T-helper 2 cell treated with Interferon-gamma antibody and Interleukin-4, amounts not matched to agents 5 μg/mL and 100 μg/mL, for 36 hours (primary cell): Measurements from ENCODE around the gene NUMBL.

Source experiments
- DNase-seq: peaks from one replicate; pipeline ENCODE4 v3.0.0; 2021; ENCODE audit warnings: low spot score
- H3K27ac Mint-ChIP-seq: one replicate; pipeline ENCODE4 v1.8.0; 2021; ENCODE audit warnings: mild to moderate bottlenecking, mixed read lengths
- H3K27me3 Mint-ChIP-seq: one replicate; pipeline ENCODE4 v1.8.0; 2021; ENCODE audit warnings: low read depth, mixed read lengths
- H3K36me3 Mint-ChIP-seq: one replicate; pipeline ENCODE4 v1.8.0; 2021; ENCODE audit warnings: low read depth, mixed read lengths
- H3K4me1 Mint-ChIP-seq: one replicate; pipeline ENCODE4 v1.8.0; 2021; ENCODE audit warnings: low read depth, mixed read lengths
- H3K4me3 Mint-ChIP-seq: one replicate; pipeline ENCODE4 v1.8.0; 2022; ENCODE audit warnings: mild to moderate bottlenecking, moderate library complexity, mixed read lengths
- H3K9me3 Mint-ChIP-seq: one replicate; pipeline ENCODE4 v1.8.0; 2021; ENCODE audit warnings: mixed read lengths

Gene NUMBL

GRCh38 chr19:40689339-40690049 is 957 bp downstream of the NUMBL start:
- Mint-ChIP-seq H3K27me3 (no peaks in the 10 kb centered on the region), H3K27ac (no peak overlapping the region), H3K4me3 (no peak overlapping the region), H3K36me3 (peaks cover 4% of the 10 kb centered on the region), H3K4me1 (peaks cover 2% of the 10 kb centered on the region), H3K9me3 (no peaks in the 10 kb centered on the region)
- DNase-seq: no peak

DNA sequence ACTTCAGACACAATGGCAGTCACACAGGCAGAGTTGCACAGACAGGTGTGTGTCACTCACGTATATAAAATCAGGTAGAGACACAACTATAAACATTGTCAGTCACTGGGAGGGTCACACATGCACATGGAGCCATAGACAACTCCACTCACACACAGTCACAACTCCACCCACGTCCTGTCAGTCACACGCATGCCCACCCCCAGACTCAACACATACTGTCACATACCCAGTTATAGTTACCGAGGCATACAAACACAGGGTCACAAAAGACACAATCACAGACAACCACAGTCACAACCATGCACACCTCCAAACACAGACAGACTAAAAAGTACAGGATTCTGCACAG is 1.5 kb downstream of the NUMBL start:
- H3K9me3 Mint-ChIP-seq: no peaks in the 10 kb centered on the region
- H3K27ac Mint-ChIP-seq: no peak overlapping the region
- no peak overlapping the region for H3K4me3 Mint-ChIP-seq
- peaks cover 2% of the 10 kb centered on the region for H3K4me1 Mint-ChIP-seq
- H3K27me3 Mint-ChIP-seq: no peaks in the 10 kb centered on the region
- peaks cover 4% of the 10 kb centered on the region for H3K36me3 Mint-ChIP-seq
- DNase-seq: no peak

DNA sequence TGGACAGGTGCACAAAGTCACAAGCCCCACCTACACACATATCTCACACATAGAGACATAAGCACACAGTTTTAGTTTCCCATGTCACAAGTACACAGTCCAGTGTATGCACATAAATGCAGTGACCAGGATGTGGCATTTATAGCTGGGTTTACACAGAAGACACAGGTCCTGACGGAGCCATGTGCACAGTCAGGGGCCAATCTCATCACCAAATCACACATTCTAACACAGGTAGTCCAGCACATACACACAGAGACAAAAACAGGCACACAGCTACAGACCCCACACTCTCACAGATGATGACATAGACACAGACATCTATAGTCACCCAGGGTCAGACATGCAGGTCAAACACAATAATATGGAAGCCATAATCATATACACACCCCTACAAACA is 2.1 kb downstream of the NUMBL start:
- H3K9me3 Mint-ChIP-seq: no peaks in the 10 kb centered on the region
- no peaks in the 10 kb centered on the region for H3K27me3 Mint-ChIP-seq
- peaks cover 4% of the 10 kb centered on the region for H3K36me3 Mint-ChIP-seq
- H3K4me1 Mint-ChIP-seq: peaks cover 2% of the 10 kb centered on the region
- no peak overlapping the region for H3K4me3 Mint-ChIP-seq
- H3K27ac Mint-ChIP-seq: no peak overlapping the region
- DNase-seq: no peak

DNA sequence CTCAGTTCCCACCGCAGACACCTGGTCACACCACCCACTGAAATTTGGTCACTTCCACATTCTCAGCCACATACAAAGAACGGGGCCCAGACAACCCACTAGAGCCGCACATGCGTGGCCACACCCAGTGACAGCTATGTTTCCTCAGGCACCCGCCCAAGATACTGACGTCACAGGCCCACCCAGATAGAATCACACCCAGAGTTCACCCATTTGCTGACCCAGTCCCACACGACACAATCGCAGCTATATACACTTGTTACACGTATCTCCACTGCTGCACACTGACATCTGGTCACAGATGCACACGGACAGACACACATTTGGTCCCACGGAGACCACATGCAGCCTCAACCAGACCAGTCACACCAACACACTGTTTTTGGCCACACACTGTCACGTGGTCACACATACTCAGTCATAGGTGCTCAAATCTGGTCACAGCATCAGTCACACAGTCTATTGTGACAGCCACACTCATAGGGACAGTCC is 2.9 kb downstream of the NUMBL start:
- no peaks in the 10 kb centered on the region for H3K27me3 Mint-ChIP-seq
- peaks cover 2% of the 10 kb centered on the region for H3K4me1 Mint-ChIP-seq
- peaks cover 4% of the 10 kb centered on the region for H3K36me3 Mint-ChIP-seq
- no peak overlapping the region for H3K4me3 Mint-ChIP-seq
- no peaks in the 10 kb centered on the region for H3K9me3 Mint-ChIP-seq
- no peak for DNase-seq
- H3K27ac Mint-ChIP-seq: no peak overlapping the region

GRCh38 chr19:40686882-40687524 is 3.4 kb downstream of the NUMBL start:
- Mint-ChIP-seq H3K4me1 (peaks cover 2% of the 10 kb centered on the region), H3K36me3 (peaks cover 4% of the 10 kb centered on the region), H3K9me3 (no peaks in the 10 kb centered on the region), H3K27me3 (no peaks in the 10 kb centered on the region), H3K27ac (no peak overlapping the region), H3K4me3 (no peak overlapping the region)
- DNase-seq: no peak

DNA sequence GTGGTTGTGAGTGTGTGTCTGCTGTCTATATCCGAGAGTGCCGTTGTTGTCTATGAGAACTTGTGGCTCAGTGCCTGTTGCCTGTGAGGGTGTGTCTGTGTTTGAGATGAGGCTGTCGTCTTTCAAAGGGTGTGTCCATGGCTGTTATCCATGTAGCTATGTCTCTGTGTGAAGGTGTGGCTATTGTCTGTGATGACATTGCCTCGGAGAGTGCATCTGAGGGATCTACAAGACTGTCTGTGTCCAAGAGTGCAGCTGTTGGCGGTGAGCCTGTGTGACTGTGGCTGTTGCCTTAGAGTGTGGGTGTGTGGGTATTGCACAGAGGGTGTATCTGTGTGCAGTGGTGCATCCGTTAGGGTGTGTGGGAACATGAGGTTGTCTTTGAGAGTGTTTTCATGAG is 4.9 kb downstream of the NUMBL start:
- Mint-ChIP-seq H3K4me3 (no peak overlapping the region), H3K9me3 (no peaks in the 10 kb centered on the region), H3K27ac (no peak overlapping the region), H3K36me3 (peaks cover 4% of the 10 kb centered on the region), H3K4me1 (no peaks in the 10 kb centered on the region), H3K27me3 (no peaks in the 10 kb centered on the region)
- no peak for DNase-seq

DNA sequence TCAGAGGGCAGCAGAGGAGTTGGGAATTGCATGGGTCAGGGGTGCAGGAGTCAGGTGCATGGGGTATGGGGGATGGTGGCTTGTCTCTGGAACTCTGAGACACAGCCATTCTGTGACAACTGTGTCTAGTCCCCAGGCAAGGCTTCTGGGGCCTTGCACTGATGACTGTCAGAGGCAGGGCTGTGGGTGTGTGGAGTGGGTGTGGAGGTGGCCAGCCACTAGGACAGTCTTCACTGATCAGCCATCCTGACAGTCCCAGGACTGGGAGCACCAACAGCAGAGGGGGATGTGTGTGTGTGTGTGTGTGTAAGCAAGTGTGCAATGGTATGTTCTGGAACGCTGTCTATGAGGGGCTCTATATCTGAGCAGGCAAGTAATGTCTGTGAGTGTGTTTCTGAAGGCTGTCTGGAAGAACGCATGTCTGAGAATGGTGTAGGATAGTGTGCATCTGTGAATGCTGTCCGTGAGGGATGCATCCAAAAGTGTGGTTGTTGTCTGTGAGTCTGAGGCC is 5.4 kb downstream of the NUMBL start:
- no peak for DNase-seq
- Mint-ChIP-seq H3K4me1 (no peaks in the 10 kb centered on the region), H3K36me3 (peaks cover 4% of the 10 kb centered on the region), H3K9me3 (no peaks in the 10 kb centered on the region), H3K27ac (no peak overlapping the region), H3K4me3 (no peak overlapping the region), H3K27me3 (no peaks in the 10 kb centered on the region)

DNA sequence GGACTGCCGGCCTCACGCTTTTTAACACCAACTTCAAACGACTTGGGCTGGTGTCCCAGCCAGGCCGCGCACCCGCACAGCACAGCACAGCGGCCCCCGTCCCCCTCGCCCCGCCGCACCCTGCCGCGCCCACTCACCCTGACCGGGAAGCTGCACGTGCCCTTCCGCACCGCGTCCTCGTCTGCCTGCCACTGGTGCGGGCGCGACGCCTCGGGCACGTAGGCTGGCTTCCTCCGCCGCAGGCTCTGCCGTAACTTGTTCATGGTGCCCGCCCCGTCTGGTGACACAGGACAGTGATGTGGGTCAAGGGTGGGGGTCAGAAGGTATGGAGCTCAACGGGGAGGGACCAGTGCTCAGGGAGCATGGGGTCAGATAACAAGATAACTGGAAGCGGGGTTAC is 6.2 kb downstream of the NUMBL start:
- Mint-ChIP-seq H3K4me3 (no peak overlapping the region), H3K36me3 (peaks cover 4% of the 10 kb centered on the region)

GRCh38 chr19:40683437-40683836 is 7.0 kb downstream of the NUMBL start:
- Mint-ChIP-seq H3K36me3 (peaks cover 6% of the 10 kb centered on the region), H3K27ac (no peak overlapping the region), H3K4me3 (no peak overlapping the region), H3K9me3 (no peaks in the 10 kb centered on the region), H3K27me3 (no peaks in the 10 kb centered on the region), H3K4me1 (no peaks in the 10 kb centered on the region)
- no peak for DNase-seq

More for the DNA sequence above, 6.2 kb downstream of the NUMBL start:
- Mint-ChIP-seq H3K27me3 (no peaks in the 10 kb centered on the region), H3K9me3 (no peaks in the 10 kb centered on the region), H3K4me1 (no peaks in the 10 kb centered on the region), H3K27ac (no peak overlapping the region)
- DNase-seq: no peak

DNA sequence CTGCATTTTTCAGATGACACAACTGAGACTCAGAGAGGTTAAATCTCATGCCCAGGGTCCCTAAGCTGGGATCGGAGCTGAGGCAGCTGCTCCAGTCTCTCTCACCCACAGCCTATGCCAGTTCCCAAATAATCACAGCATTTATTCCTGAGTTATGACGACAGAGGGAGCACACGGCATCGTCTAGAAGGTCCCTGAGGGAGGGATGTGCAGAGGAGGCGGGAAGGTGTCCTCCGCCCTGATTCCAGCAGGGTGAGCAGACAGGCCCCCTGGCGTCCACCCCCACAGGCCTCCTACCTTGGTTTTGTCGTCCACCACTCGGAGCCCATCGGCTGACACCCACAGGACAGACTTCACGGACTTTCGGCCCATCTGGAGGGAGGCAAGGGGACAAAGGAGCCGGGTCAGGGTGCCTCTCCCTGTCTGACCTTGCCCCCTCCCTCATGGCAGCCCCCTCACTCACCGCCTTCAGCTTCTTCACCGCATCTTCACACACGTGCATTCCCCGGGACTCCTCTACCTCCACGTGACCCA is 8.0 kb downstream of the NUMBL start:
- Mint-ChIP-seq H3K4me1 (no peaks in the 10 kb centered on the region), H3K9me3 (no peaks in the 10 kb centered on the region), H3K27ac (no peak overlapping the region), H3K4me3 (no peak overlapping the region), H3K27me3 (no peaks in the 10 kb centered on the region), H3K36me3 (peaks cover 7% of the 10 kb centered on the region)
- no peak for DNase-seq

- H3K4me1 Mint-ChIP-seq: no peaks in the 10 kb centered on the region
- no peak overlapping the region for H3K4me3 Mint-ChIP-seq
- H3K9me3 Mint-ChIP-seq: no peaks in the 10 kb centered on the region
- no peak for DNase-seq
- no peaks in the 10 kb centered on the region for H3K27me3 Mint-ChIP-seq
- H3K36me3 Mint-ChIP-seq: peaks cover 5% of the 10 kb centered on the region
- no peak overlapping the region for H3K27ac Mint-ChIP-seq
Observed at GRCh38 chr19:40681039-40681438, 9.4 kb downstream of the NUMBL start.

GRCh38 chr19:40677156-40677555 is 13.3 kb downstream of the NUMBL start:
- no peak for DNase-seq
- no peaks in the 10 kb centered on the region for H3K27me3 Mint-ChIP-seq
- no peaks in the 10 kb centered on the region for H3K4me1 Mint-ChIP-seq
- no peak overlapping the region for H3K27ac Mint-ChIP-seq
- H3K9me3 Mint-ChIP-seq: no peaks in the 10 kb centered on the region
- peaks cover 3% of the 10 kb centered on the region for H3K36me3 Mint-ChIP-seq
- H3K4me3 Mint-ChIP-seq: no peak overlapping the region

DNA sequence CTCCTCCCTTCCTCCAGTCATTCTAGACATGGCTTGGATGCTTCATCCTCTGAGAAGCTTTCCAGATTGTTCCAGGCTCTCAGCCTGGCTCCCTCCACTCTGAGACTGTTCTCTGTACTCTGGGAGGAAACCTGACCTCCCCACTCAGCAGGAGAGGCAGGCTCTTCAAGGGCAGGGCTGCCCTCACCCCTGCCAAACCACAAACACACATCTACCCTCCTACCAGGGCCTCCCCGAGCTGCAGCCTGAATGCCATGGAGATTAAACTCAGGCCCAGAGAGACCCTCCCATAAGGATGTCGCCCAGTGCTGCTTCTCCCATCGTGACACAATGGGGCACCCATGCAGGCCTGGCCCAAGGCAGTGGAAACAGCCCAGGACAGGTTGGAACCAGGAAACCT is 16.2 kb downstream of the NUMBL start:
- H3K9me3 Mint-ChIP-seq: no peaks in the 10 kb centered on the region
- peaks cover 16% of the 10 kb centered on the region for H3K36me3 Mint-ChIP-seq
- no peak overlapping the region for H3K27ac Mint-ChIP-seq
- H3K27me3 Mint-ChIP-seq: no peaks in the 10 kb centered on the region
- no peak overlapping the region for H3K4me3 Mint-ChIP-seq
- no peaks in the 10 kb centered on the region for H3K4me1 Mint-ChIP-seq
- no peak for DNase-seq

- H3K27ac Mint-ChIP-seq: no peak overlapping the region
Observed at GRCh38 chr19:40673397-40673796, 17.1 kb downstream of the NUMBL start.

More at GRCh38 chr19:40673397-40673796, 17.1 kb downstream of the NUMBL start:
- Mint-ChIP-seq H3K27me3 (no peaks in the 10 kb centered on the region), H3K4me1 (no peaks in the 10 kb centered on the region), H3K4me3 (no peak overlapping the region), H3K36me3 (peaks cover 19% of the 10 kb centered on the region), H3K9me3 (no peaks in the 10 kb centered on the region)
- no peak for DNase-seq
